HG02759 (cell line): ENCODE results near the gene ATXN7L1.

Experiments
- ATAC-seq: cut with Tn5 transposase; IDR thresholded peaks from one replicate; pipeline ENCODE4 v1.9.1; 2021; ENCODE audit warnings: mild to moderate bottlenecking, moderate library complexity; ENCODE audit not compliant: unreplicated experiment

The ATXN7L1 gene

DNA sequence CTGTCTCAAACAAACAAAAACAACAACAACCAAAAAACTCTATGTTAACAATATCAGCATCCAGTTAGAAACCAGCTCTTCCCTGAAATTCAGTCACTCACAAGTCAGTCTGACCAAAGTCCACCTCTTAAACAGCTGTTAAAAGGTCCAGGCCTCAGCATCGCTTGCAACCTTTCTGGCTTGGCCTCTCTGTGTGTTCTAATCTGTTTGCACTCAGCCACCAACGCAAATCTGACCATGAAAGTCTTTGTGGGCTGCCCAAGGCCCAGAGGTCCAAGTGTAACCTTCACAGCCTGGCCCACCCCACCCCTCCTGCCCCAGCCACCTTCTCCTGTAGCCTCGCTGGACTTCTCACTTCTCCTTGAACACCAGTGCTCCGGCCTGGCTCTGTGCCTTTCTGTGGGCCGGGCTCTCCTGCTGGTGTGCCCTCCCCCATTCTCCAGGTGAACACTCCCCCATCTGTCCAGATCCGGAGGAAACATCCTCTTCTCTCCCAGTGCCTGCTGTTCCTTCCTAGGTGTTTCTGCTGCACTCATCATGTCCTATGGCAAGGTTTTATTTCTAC is 222.9 kb downstream of the ATXN7L1 start:
- ATAC-seq: no peak

DNA sequence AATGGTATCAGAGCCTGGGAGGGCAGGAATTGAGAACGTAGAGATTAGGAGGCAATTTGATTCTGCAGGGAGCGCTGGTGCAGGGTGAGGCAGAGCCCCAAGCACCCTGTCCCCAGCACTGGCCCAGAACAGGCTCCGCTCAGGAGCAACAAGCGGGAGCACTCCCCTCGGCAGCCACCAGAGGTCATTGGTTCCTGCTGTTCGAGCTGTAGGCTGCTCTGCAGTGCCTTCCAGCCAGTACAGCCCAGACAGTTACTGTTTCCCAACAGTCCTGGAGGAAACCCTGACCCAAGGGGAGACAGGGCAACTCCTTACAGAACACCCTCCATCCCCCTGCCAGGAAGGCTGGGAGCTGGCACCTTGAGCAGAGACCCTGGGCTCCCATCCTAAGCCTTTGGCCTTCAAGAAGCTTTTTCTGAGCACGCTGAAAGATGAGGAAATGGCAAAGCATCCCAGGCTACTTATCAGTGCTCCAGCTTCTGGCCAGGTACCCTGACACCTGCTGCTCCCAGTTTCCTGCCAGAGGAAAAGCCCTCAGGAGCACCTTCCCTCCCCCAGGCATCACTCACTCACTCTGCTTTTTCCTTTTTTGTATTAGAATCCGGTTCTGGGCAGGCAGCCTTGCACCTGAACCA is 223.9 kb downstream of the ATXN7L1 start:
- peak; percentile 83 for ATAC-seq

DNA sequence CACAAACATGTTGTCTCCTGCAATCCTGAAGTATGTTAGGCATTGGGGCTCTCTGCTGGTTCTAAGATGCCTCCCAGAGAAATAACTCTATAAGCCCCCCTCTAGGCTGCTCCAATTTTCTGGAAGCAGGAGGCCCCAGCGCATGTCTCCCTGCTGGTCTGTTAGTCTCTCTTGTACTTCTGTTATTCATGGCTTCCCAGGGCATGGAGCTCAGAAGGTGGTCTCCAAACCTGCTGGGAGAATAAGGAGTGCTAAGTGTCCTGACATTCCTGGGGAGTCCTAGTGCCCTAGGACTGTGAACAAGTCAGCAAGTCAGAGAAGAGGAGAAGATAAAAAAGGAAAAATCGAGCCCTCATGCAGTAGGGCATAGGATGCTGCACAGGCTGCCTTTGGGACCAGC is 224.6 kb downstream of the ATXN7L1 start:
- ATAC-seq: no peak

DNA sequence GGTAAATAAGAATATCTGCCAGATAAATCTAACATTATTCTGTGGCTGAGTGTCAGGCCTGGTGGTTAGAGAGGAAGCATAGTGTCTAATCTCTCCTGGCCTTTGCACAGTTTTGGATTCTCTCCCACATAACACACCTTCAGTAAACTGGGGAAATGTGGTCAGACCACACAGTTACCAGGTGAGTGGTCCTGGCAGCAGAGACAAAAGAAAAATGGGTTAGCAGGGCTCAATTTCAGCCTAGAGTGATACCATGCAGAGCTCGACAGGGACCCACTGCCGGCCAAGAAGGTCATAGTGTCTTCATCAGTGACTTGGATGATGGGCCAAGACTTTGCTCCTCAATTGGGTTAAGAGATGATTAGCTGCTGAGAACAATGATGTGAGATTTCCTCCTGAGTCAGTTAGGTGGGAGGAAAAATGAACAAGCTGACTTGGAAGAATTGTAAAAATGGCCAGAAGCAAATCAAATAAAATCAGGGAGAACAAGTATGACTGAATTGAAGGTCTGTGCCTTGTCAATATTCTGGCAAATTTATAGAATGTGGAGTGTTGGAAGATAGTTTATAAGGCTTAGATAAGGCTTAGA is 225.9 kb downstream of the ATXN7L1 start:
- ATAC-seq: no peak

DNA sequence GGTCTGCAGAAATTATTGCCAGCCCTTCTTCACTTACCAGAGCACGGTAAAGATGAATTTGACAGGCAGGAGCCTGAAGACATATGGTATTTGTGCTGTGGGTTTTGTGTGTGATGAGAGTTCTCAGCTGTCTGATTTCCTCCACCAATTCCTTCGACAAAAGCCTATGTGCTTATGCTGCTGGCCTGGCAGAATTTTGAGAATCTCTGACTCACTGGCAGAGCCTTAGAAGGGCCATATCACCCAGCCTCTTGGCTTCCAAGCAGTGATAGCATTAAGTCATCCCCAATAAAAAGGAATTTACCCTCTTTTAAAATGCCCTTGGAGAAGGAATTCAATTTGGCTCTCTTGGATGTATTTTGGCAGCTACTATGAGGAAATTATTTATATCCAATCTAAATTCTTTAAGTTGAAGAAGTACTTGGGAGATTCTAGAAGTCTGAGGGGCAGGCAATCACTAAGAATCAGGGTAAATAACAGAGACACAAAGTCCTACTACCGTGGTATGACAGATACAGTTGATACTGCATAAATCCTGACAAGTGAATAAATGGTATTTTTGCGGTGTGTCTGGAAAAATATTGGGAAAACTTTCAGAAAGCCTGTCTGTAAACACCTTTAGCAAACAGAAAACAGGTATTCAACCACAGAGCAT is 226.5 kb downstream of the ATXN7L1 start:
- no peak for ATAC-seq

DNA sequence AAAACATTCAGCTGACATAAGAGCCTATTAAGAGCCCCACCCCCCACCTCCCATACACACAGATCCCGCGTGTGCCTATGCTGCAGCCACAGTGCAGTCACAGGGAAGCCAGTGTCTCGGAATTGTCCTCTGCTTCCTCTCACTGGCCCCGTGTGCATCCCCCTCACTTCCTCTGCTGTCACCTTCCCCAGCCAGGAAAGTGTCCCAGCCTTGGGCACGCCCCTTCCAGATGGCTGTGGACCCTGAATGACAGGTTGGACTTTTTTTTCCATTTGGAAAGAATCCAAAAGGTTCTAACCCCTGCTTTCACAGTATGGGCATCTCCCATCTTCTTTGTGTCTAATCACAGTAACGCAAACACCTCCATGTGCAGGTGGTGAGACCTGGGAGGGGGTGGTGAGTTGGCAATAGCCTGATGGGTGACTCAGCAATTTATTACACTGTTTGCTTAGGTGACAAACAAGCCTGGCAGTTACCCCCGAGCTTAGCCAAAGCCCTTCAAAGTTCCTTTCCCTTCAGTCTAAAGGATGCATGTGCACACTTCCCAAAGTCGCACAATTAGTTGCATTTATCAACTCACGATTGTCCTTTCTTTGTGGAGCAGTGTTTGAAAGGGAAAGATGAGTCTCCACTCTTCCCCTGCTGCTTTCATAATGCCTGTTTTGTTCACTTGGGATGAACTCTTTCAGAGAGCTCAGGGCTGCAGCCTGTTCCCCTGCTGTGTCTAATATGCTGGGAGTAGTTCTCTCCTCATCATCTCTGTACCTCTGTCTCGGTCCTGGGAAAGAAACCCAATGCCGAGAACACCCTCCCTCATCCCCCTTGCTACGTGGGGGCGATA is 227.6 kb downstream of the ATXN7L1 start:
- ATAC-seq: no peak

DNA sequence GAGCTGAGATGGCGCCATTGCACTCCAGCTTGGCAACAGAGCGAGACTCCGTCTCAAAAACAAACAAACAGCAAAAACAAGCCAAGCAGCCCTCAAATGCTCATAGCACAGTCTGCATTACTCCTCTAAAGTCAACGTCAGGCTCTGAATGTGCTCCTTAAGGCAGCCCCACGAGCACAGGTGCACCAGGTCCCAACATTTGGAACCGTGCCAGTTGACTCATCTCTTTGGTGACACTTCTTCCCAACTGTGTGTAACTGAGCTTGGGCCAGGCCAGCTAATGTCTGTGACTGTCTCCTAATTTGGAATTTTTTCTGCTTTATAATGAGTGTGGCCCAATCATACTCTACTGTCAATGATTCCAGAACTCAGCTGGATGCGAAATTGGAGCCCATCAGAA is 228.8 kb downstream of the ATXN7L1 start:
- no peak for ATAC-seq

DNA sequence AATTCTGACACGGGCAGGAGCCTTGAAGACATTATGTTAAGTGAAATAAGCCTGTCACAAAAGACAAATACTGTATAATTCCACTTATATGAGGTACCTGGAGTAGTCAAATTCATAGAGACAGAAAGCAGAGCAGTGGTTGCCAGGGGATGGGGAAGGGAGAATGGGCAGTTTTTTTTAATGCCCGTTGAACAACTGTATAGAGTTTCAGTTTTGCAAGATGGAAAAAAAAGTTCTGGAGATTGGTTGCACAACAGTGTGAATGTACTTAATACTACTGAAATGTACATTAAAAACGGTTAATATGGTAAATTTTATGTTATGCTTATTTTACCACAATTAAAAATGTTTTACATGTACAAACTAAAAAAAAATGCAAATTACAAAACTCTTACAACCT is 231.5 kb downstream of the ATXN7L1 start:
- ATAC-seq: no peak

DNA sequence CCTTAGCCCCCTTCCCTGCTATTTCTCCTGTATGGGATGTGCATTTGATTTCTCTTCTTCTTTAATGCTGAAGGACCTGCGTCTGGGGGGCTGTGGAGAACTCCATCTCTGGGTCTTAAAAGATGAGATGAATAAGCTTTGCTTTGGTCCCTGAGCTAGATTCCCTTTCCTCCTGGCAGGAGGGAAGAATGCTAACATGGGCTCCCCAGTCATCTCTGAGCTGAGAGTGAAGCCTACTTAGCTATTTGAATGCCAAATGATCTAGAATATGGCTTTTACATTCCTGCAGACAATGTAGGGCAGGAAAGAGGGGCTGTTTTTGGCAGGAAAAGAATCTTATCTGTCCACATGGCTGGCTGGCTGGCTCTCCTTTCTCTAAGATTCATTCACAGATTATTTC is 232.5 kb downstream of the ATXN7L1 start:
- ATAC-seq: no peak

DNA sequence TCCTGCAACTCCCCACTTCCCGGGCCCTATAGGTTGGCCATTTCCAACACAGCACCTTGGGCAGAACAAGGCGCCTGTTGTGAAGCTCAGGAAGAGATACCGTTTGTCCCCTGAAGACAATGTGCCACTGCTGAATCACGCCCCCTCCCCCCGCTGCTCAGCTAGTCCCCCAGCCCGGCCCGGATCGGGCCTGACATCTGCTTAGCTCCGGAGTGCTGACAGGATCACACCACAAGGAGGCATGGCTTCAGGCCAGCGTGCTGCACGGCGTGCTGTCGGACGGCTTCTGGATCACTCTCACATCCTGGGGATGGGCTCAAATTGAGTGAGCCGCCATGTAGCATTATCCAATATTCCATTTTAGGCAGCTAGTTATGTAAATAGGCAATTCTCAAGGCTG is 233.0 kb downstream of the ATXN7L1 start:
- no peak for ATAC-seq

DNA sequence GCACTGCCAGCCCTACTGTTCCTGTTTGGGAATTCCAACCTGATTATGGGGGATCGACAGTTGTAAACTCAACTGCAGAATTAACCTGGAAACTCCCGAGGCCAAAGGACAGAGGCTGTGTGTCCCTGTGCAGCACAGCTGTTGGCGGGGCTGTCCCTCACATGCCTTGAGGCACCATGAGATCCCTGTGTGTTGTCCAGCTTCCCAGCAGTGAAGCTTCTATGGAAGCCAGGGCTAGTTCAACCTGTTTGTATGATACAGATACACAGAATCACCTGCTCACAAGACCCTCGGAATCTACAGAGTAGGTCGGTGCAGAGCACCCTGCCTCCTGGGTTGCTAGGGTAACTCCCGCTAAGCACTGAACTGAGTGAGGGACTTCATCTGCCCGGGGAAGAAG is 234.1 kb downstream of the ATXN7L1 start:
- no peak for ATAC-seq

DNA sequence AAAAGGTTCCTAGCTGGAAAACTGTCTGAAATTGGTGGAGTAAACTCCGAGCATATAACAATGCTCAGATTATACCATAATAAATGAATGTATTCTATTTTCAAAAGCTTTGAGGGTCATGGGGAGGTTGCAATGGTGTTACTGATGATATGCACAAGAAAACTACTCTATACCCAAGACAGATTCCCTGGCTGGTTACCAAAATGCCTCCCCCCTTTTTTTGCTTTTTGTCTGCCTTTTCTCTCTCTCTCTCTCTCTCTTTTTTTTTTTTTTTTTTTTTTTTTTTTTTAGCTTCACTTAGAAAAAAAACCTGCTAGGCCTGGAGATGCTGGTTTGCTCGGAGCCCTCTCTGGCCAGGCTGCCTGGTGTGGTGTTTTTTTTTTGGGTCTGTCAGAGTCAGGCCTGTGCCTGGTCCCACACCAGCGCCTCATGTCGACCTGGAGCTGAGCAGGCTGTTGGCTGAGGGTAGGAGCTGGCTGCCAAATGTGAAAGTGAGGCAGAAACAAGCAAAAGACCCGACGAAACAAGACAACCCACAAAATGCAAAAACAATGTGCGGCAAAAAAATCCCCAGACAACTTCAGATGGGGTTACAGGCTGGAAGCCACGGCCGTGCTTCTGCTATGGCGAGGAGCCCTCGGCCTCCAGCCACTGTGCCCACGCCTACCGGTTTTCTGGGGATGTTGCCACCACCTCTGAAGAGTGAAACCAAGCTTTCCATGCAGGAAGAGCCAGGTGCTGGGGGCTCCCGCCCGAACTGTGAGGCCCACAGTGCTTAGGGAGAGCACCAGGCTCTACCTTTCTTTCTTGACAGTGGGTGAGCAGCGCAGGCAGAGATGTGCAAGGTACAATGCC is 235.2 kb downstream of the ATXN7L1 start:
- no peak for ATAC-seq

DNA sequence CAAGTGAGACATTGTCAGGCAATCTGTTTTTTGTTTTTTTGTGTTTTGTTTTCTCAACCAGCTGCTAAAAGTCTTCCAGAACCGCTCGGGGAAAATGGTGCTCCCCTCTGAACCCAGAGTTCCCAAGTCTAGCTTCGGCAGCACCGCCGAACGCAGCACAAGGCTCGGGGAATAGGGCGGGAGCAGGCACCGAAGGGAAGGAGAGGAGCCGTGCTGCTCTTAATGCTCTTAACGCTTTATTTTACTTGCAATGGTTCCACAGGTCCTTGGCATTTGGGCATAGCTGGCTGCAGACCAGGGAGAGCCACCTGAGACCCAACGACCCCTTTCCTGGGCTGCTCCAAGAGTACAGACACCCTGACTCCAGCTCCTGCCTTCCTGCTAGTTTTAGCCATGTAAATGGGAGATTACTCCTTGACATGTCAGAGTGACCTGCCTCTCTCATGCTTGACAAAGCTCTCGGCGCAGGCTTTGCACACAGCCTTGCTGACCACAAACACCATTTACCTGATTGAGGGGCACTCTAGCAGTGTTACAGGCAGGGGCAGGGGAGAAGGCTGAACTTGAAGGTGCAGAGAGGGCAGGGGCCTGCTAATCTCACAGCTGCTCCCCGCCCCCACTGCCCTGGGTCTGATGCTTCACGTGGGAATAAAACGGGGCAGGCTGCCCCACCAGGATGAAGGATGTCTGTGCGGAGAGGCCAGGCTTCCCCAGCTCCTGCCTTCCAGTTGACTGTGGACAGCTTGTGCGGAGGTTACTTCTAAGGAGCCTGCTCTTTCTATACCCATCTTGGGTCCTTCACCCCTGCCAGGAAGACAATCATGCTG is 236.5 kb downstream of the ATXN7L1 start:
- no peak for ATAC-seq

DNA sequence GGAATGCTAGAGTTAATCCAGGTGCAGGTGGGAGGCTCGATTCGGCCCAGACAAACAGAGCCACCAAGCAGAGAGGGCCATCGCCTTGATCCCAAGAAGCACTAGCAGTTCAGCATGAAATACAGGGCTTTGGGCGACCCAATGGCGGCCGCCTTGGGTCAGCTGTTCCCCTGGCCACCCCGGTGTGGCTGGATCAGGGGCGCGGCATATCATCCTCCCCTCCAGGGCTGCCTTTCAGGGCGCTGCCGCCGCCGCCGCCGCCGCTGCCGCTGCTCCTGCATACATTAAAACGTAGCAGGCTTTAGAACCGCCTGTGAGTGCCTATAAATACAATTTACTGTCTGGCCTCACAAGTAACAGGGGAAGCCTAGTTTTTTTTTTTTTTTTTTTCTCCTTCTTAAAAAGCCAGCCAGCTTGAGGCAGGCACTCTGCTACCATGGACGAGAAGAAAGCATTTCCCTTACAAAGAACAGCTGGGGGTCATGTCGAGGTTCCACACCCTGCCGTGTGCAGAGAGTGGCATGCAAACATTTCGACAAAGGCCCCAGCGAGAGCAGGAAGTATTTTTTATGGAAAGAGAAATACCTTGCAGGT is 237.4 kb downstream of the ATXN7L1 start:
- no peak for ATAC-seq

DNA sequence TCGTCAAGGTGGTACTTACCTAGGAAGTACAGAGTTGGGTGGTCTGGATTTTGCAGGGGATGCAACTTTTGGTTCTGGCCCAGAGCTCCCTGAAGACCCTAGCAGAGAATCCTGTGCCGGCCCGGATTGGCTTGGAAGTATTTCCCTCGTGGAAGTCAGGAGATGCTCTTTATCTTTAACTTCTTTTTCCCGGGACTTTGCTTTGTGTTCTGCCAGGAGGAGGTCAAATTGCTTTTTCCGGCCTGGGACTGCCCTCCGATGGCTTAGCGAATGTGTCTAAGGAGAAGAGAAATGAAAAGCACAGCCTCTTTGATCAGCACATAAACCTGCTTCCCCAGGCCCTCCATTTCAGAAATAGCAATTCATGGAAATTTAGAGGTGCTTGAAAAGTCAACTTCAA is 238.1 kb downstream of the ATXN7L1 start:
- ATAC-seq: no peak

DNA sequence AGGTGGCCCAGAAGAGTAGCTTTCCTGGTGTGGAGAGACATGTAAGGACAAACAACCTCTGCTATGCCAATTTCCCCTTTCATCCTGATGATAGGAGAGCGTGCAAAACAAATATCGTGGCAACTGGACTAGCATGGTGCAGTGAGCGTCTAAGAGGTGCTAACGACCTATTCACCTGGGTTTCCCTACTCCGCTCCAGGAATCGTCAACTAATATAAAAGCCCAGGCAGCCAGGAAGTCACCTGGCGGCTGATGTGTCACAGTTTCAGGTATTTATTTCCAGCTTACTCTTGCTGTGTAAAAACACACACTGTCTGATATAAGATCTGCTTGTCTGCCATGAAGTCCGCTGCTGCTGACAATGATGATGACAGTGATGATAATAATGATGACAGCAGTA is 238.6 kb downstream of the ATXN7L1 start:
- ATAC-seq: no peak

DNA sequence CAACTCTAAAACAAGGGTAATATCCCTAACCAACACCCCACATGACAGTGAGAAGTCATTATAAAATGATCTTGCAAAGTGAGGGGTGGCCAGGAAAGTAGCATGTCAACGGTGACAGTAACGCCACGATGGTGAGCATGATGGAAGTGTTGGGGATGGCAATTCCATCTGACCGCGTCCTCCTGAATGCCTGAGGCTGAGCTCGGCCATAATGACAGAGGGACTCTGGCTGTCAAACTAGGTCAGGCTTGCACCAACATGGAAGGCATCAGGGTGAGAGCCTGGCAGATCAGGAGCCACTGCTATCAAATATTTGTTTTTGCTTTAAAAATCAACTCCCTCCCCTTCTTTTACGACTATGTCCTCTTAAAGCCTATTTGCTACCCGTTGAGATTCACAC is 239.4 kb downstream of the ATXN7L1 start:
- ATAC-seq: no peak

DNA sequence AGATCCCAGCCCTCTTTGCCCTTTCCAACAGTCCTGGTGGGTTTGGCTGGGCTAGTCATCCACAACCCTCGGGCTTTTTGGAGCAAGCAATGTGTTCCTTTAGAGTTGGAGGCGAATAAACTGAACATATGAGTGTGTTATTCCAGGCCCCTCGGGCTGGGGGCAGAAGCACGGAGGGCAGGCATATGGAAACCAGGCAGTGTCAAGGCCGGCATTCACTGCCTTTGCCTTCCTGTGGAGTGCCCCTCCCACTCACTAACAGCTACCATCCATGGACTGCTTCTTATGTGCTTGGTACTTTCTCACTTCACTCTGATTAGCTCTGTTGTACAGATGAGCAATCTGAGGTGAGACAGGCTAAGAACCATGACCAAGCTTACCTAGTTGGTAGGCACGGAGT is 241.2 kb downstream of the ATXN7L1 start:
- no peak for ATAC-seq

DNA sequence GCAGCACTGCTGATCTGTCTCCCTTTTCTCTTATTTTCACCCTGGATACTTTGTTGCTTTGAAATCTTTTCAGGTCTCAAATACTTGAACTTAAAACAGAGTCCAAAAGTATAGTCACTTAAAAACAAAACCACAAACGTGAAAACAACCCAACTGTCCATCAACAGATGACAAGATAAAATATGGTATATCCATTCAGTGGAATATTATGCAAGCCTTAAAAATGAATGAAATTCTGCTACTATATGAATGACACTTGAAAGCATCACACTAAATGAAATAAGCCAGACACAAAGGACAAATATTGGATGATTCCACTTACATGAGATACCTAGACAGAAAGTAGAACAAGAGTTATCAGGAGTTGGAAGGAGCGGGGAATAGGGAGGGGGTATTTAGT is 250.4 kb downstream of the ATXN7L1 start:
- ATAC-seq: no peak
